Parathyroid adenoma (tissue), 2 donors: ENCODE results near the gene GNA12.

ENCODE experiments used
- H2AFZ ChIP-seq: fragments of 300-600 bp; sonication (generic); one replicate; pipeline ENCODE4 v1.7.0; 2017; ENCODE audit warnings: antibody characterized with exemption, mild to moderate bottlenecking
- H3K27ac ChIP-seq: fragments of 300-600 bp; sonication (generic); one replicate; pipeline ENCODE4 v1.7.0; 2017
- H3K27me3 ChIP-seq: fragments of 300-600 bp; sonication (generic); one replicate; pipeline ENCODE4 v1.7.0; 2017; ENCODE audit warnings: low read length; ENCODE audit not compliant: control insufficient read depth, insufficient read depth
- H3K36me3 ChIP-seq: fragments of 300-600 bp; sonication (generic); one replicate; pipeline ENCODE4 v1.7.0; 2017; ENCODE audit warnings: low read length; ENCODE audit not compliant: control insufficient read depth, insufficient read depth
- H3K4me1 ChIP-seq: fragments of 300-600 bp; sonication (generic); one replicate; pipeline ENCODE4 v1.7.0; 2017; ENCODE audit warnings: control low read depth
- H3K4me2 ChIP-seq: fragments of 300-600 bp; sonication (generic); one replicate; pipeline ENCODE4 v1.7.0; 2017; ENCODE audit warnings: low read length
- H3K4me3 ChIP-seq: fragments of 300-600 bp; sonication (generic); one replicate; pipeline ENCODE4 v1.7.0; 2017; ENCODE audit warnings: low read depth, low read length
- H3K79me2 ChIP-seq: fragments of 300-600 bp; sonication (generic); one replicate; pipeline ENCODE4 v1.7.0; 2017; ENCODE audit warnings: control low read depth
- H3K9ac ChIP-seq: fragments of 300-600 bp; sonication (generic); one replicate; pipeline ENCODE4 v1.7.0; 2017; ENCODE audit warnings: mild to moderate bottlenecking
- H3K9me3 ChIP-seq: fragments of 300-600 bp; sonication (generic); one replicate; pipeline ENCODE4 v1.7.0; 2017; ENCODE audit warnings: low read length; ENCODE audit not compliant: control insufficient read depth
- TF ChIP-seq, protein P1 (sequence below): fragments of 300-600 bp; sonication (generic); IDR thresholded peaks from one replicate; pipeline ENCODE4 v1.7.0; 2017; ENCODE audit warnings: antibody characterized with exemption, mild to moderate bottlenecking
- donor health status: primary hyperparathyroidism.

Gene GNA12

DNA sequence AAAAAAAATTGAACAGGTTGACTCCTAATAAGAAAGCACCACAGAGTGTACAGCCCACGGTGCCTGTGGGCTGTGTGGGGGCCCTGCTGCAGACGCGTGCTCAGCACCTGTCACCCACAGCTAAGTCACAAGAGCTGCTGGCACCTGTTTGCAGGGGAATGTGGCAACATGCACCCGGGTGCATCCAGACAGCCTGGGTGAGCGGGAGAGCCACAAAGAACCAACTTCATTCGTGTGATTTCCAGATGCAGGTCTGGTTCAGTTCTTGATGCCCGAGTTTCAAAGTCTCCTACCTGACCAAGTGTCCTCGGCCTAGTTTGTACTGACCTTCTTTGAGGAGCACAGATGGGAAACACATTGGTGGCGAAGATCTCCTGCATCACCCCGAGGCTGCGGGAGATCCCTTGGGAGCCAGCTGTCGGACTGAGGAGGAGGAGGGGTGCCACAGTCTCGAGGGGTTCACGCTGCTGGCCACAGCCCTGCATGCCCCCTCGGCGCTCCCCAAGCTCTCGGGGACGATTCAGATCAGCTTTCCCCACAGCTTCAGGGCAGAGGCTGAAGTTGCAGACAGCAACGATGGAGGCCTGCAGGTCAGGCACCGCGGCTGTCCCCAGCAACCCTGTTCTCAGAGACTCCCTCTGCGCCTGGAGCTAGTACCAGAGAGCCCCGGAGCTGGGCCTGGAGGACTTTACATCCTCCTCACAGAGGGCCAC lies 120.8 kb downstream of the GNA12 start:
- no peak overlapping the region for H3K27ac ChIP-seq
- H3K27me3 ChIP-seq, result no peaks in the 10 kb centered on the region
- TF ChIP-seq, protein P1, sequence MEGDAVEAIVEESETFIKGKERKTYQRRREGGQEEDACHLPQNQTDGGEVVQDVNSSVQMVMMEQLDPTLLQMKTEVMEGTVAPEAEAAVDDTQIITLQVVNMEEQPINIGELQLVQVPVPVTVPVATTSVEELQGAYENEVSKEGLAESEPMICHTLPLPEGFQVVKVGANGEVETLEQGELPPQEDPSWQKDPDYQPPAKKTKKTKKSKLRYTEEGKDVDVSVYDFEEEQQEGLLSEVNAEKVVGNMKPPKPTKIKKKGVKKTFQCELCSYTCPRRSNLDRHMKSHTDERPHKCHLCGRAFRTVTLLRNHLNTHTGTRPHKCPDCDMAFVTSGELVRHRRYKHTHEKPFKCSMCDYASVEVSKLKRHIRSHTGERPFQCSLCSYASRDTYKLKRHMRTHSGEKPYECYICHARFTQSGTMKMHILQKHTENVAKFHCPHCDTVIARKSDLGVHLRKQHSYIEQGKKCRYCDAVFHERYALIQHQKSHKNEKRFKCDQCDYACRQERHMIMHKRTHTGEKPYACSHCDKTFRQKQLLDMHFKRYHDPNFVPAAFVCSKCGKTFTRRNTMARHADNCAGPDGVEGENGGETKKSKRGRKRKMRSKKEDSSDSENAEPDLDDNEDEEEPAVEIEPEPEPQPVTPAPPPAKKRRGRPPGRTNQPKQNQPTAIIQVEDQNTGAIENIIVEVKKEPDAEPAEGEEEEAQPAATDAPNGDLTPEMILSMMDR, result no peak
- no peak overlapping the region for H3K9ac ChIP-seq
- no peaks in the 10 kb centered on the region for H3K79me2 ChIP-seq
- no peak overlapping the region for H2AFZ ChIP-seq
- H3K4me2 ChIP-seq, result no peak overlapping the region
- H3K9me3 ChIP-seq, result no peaks in the 10 kb centered on the region
- no peaks in the 10 kb centered on the region for H3K36me3 ChIP-seq
- H3K4me3 ChIP-seq, result no peak overlapping the region
- no peaks in the 10 kb centered on the region for H3K4me1 ChIP-seq

DNA sequence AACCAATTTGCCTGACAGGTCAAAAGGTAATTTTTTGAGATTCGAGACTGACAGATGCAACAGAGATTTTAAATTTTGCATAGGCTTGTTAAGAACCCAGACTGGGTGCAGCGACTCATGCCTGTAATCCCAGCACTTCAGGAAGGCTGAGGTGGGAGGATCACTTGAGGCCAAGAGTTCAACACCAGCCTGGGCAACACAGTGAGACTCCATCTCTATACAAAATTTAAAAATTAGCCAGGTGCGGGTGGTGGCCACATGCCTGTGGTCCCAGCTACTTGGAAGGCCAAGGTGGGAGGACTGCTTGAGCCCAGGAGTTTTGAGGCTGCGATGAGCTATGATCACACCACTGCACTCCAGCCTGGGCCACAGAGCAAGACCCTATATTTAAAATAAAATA lies 121.5 kb downstream of the GNA12 start:
- TF ChIP-seq, protein P1, result no peak
- Histone ChIP-seq H3K27me3 (no peaks in the 10 kb centered on the region), H3K4me1 (no peaks in the 10 kb centered on the region), H3K36me3 (no peaks in the 10 kb centered on the region), H3K27ac (no peak overlapping the region), H3K79me2 (no peaks in the 10 kb centered on the region), H3K4me3 (no peak overlapping the region), H3K9ac (no peak overlapping the region), H3K9me3 (no peaks in the 10 kb centered on the region), H3K4me2 (no peak overlapping the region), H2AFZ (no peak overlapping the region)

DNA sequence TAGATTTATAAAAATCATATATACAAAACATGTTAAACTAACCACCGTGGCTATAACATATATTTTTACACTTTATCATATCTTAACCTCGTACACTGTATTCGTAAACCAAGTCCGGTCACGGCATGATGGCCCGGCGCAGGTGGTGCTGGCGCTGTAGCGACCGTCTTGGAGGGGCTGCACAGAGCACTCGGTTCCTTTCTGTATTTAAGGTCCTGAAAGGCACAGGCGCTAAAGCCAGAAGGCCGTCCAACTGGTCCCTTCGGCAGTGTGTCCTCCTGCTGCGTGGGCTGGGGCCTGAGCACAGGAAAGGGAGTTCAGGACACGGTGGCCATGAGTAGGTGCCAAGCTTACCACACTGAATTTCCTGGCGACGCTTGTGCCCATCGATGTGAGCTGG lies 122.3 kb downstream of the GNA12 start:
- H3K9me3 ChIP-seq, result no peaks in the 10 kb centered on the region
- no peaks in the 10 kb centered on the region for H3K36me3 ChIP-seq
- H3K79me2 ChIP-seq, result no peaks in the 10 kb centered on the region
- H3K27ac ChIP-seq, result no peak overlapping the region
- H3K27me3 ChIP-seq, result no peaks in the 10 kb centered on the region
- no peaks in the 10 kb centered on the region for H3K4me1 ChIP-seq
- TF ChIP-seq, protein P1, result no peak
- no peak overlapping the region for H3K9ac ChIP-seq
- no peak overlapping the region for H3K4me2 ChIP-seq
- H3K4me3 ChIP-seq, result no peak overlapping the region
- H2AFZ ChIP-seq, result no peak overlapping the region

DNA sequence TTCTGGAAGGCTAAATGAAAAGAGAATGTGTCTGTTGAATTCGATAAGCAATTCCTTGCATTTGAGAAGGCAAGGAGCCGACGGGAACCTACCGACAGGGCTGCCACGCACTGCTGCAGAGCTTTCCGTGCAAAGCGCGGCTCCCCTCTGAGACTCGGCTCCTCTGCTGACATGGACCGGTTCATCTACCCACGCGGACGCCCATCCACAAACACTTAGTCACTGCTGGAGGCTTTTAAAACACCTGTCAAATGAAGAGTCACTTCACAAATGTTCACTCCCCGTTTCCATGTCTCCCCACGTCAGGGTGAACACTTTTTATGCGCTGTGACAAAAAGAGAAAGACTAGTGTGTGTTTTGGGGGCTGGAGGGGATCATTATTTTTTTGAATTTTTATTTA lies 124.1 kb downstream of the GNA12 start:
- Histone ChIP-seq H3K4me3 (no peak overlapping the region), H3K4me1 (peaks cover 2% of the 10 kb centered on the region), H3K9ac (no peak overlapping the region), H3K9me3 (no peaks in the 10 kb centered on the region), H3K27me3 (no peaks in the 10 kb centered on the region), H3K27ac (no peak overlapping the region), H2AFZ (no peak overlapping the region), H3K79me2 (no peaks in the 10 kb centered on the region), H3K36me3 (no peaks in the 10 kb centered on the region), H3K4me2 (no peak overlapping the region)
- TF ChIP-seq, protein P1, result no peak

- TF ChIP-seq, protein P1, result no peak
Observed at GRCh38 chr7:2719007-2719406, 125.1 kb downstream of the GNA12 start.

More at GRCh38 chr7:2719007-2719406, 125.1 kb downstream of the GNA12 start:
- Histone ChIP-seq H3K36me3 (no peaks in the 10 kb centered on the region), H3K27me3 (no peaks in the 10 kb centered on the region), H3K27ac (no peak overlapping the region), H3K4me3 (no peak overlapping the region), H3K4me2 (no peak overlapping the region), H3K79me2 (no peaks in the 10 kb centered on the region), H2AFZ (no peak overlapping the region), H3K9ac (no peak overlapping the region), H3K9me3 (no peaks in the 10 kb centered on the region), H3K4me1 (peaks cover 2% of the 10 kb centered on the region)
